Stimulated activated naive B cell treated with anti-CD40 and anti-IgM and Interleukin-4, amounts not matched to agents 10 μg/mL and 1 μg/mL and 100 μg/mL, for 72 hours (primary cell): ENCODE results near the gene CCDC190.

ENCODE experiments used
- ATAC-seq, 2 donors: fragments of 150-1000 bp; cut with Tn5 transposase; replicated peaks; 2 replicates each; pipeline ENCODE4 v1.10.0; 2021; ENCODE audit warnings: moderate library complexity in 1 of 2
- DNase-seq: peaks from one replicate; pipeline ENCODE4 v3.0.0; 2021
- H3K27ac Mint-ChIP-seq: one replicate; pipeline ENCODE4 v1.8.0; 2022; ENCODE audit warnings: mild to moderate bottlenecking, mixed read lengths
- H3K27me3 Mint-ChIP-seq, 2 donors: one replicate each; pipeline ENCODE4 v1.8.0; 2022; ENCODE audit warnings: mixed read lengths in 2 of 2
- H3K36me3 Mint-ChIP-seq, 2 donors: one replicate each; pipeline ENCODE4 v1.8.0; 2022; ENCODE audit warnings: mixed read lengths in 2 of 2, mild to moderate bottlenecking in 1 of 2
- H3K4me1 Mint-ChIP-seq, 2 donors: one replicate each; pipeline ENCODE4 v1.8.0; 2022; ENCODE audit warnings: mixed read lengths in 2 of 2, mild to moderate bottlenecking in 1 of 2
- H3K4me3 Mint-ChIP-seq, 2 donors: one replicate each; pipeline ENCODE4 v1.8.0; 2022; ENCODE audit warnings: mild to moderate bottlenecking in 2 of 2, mixed read lengths in 2 of 2, moderate library complexity in 1 of 2
- H3K9me3 Mint-ChIP-seq, 2 donors: one replicate each; pipeline ENCODE4 v1.8.0; 2022; ENCODE audit warnings: mixed read lengths in 2 of 2, mild to moderate bottlenecking in 1 of 2

Gene CCDC190

GRCh38 chr1:162861625-162862024 lies 650 bp upstream of the CCDC190 start:
- no peaks in the 10 kb centered on the region for H3K36me3 Mint-ChIP-seq
- no peak overlapping the region for H3K4me3 Mint-ChIP-seq
- H3K4me1 Mint-ChIP-seq: no peaks in the 10 kb centered on the region
- peaks cover 0 to 3% of the 10 kb centered on the region in 2 donors for H3K9me3 Mint-ChIP-seq
- no peak for DNase-seq
- no peak for ATAC-seq
- H3K27me3 Mint-ChIP-seq: peaks cover 19 to 33% of the 10 kb centered on the region in 2 donors
- no peak overlapping the region for H3K27ac Mint-ChIP-seq

GRCh38 chr1:162859191-162859590 lies 1.8 kb downstream of the CCDC190 start:
- H3K27me3 Mint-ChIP-seq: peaks cover 18 to 30% of the 10 kb centered on the region in 2 donors
- ATAC-seq (no peak), DNase-seq (no peak)
- H3K36me3 Mint-ChIP-seq: no peaks in the 10 kb centered on the region
- no peaks in the 10 kb centered on the region for H3K4me1 Mint-ChIP-seq
- H3K4me3 Mint-ChIP-seq: no peak overlapping the region
- H3K27ac Mint-ChIP-seq: no peak overlapping the region
- peaks cover 0 to 3% of the 10 kb centered on the region in 2 donors for H3K9me3 Mint-ChIP-seq

DNA sequence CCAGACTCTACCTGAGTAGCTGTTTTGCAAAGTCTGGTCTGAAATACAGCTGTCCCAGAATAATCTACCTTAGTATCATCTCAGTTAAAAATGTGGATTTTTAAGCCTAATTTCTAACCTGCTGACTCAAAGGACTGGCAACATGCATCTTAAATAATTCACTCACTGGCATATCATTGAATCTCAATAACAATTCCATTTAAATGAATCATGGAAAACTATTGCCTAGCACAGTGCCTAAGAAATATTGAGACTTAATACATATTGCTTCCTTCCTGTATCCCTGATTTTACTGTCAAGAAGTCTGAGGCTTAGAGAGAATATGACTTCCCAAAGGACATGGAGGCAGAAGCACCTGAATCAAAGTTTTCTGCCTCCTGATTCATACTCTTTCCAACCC lies 3.1 kb downstream of the CCDC190 start:
- no peak overlapping the region for H3K27ac Mint-ChIP-seq
- no peaks in the 10 kb centered on the region for H3K4me1 Mint-ChIP-seq
- H3K9me3 Mint-ChIP-seq: no peaks in the 10 kb centered on the region
- no peaks in the 10 kb centered on the region for H3K36me3 Mint-ChIP-seq
- no peak for DNase-seq
- no peak overlapping the region for H3K4me3 Mint-ChIP-seq
- peaks cover 15 to 22% of the 10 kb centered on the region in 2 donors for H3K27me3 Mint-ChIP-seq
- no peak for ATAC-seq

DNA sequence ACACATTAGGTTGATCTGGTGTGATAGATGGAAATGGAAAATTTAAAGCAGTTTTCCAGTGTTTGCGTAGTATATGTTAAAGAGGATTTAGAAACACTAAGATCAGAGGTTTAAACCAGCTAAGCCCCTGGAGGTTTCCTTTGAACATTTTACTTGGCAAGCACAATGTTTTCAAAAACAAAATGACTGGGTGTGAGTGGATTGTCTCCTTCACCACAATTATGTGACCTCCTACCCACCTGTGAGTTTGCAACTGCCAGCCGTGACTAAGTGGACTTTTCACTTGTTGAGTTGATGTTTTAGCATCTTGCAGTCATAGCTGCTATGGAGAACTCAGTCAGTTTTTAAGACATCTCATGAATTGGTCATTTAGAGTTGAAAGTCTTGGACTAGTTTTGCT lies 4.7 kb downstream of the CCDC190 start:
- no peaks in the 10 kb centered on the region for H3K36me3 Mint-ChIP-seq

GRCh38 chr1:162855461-162856150 lies 5.4 kb downstream of the CCDC190 start:
- Mint-ChIP-seq H3K9me3 (no peaks in the 10 kb centered on the region), H3K4me1 (no peaks in the 10 kb centered on the region), H3K27ac (no peak overlapping the region), H3K4me3 (no peak overlapping the region), H3K36me3 (no peaks in the 10 kb centered on the region), H3K27me3 (peaks cover 20 to 31% of the 10 kb centered on the region in 2 donors)
- DNase-seq (no peak), ATAC-seq (no peak)

More for the DNA sequence above, 4.7 kb downstream of the CCDC190 start:
- ATAC-seq (no peak), DNase-seq (no peak)
- Mint-ChIP-seq H3K9me3 (no peaks in the 10 kb centered on the region), H3K27me3 (peaks cover 15 to 27% of the 10 kb centered on the region in 2 donors), H3K27ac (no peak overlapping the region), H3K4me1 (no peaks in the 10 kb centered on the region), H3K4me3 (no peak overlapping the region)

DNA sequence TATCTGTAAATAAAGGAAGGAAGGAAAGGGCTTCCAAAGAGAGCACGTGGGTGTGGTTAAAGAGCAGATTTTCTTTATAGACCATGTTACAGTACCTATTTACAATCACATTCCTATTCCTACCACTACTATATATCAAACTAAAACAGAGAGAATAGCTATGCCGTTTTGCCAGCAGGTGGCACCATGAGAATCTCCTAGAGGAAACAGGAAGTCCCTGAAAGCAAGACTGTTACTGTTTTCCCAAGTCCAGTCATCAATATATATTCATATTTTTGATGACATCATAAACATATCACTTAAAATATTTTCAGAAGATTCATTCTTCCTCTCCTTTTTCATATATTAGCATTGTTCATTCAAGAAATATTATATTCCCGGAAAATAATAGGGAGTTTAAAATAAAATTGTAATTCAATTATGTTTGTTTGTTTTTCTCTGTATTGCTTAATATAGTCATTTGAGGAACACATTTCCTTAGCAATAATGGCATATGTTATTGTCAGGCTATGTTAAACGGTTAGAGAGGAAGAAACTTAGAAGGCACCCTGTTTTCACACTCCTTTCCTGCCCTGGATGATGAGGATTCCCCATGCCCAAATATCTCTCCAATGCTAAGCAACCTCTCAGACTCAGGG lies 6.6 kb downstream of the CCDC190 start:
- Mint-ChIP-seq H3K27ac (no peak overlapping the region), H3K4me1 (no peaks in the 10 kb centered on the region), H3K9me3 (no peaks in the 10 kb centered on the region), H3K27me3 (peaks cover 15 to 19% of the 10 kb centered on the region in 2 donors), H3K36me3 (no peaks in the 10 kb centered on the region), H3K4me3 (no peak overlapping the region)
- DNase-seq (peak; percentile 23), ATAC-seq (peak; percentile 85)

GRCh38 chr1:162851341-162851740 lies 9.6 kb downstream of the CCDC190 start:
- no peak for DNase-seq
- Mint-ChIP-seq H3K27ac (no peak overlapping the region), H3K27me3 (peaks cover 20 to 26% of the 10 kb centered on the region in 2 donors), H3K4me1 (no peaks in the 10 kb centered on the region), H3K4me3 (no peak overlapping the region), H3K36me3 (no peaks in the 10 kb centered on the region), H3K9me3 (no peaks in the 10 kb centered on the region)
- no peak for ATAC-seq

GRCh38 chr1:162849711-162850110 lies 11.3 kb downstream of the CCDC190 start:
- Mint-ChIP-seq H3K36me3 (no peaks in the 10 kb centered on the region), H3K9me3 (no peaks in the 10 kb centered on the region)

DNA sequence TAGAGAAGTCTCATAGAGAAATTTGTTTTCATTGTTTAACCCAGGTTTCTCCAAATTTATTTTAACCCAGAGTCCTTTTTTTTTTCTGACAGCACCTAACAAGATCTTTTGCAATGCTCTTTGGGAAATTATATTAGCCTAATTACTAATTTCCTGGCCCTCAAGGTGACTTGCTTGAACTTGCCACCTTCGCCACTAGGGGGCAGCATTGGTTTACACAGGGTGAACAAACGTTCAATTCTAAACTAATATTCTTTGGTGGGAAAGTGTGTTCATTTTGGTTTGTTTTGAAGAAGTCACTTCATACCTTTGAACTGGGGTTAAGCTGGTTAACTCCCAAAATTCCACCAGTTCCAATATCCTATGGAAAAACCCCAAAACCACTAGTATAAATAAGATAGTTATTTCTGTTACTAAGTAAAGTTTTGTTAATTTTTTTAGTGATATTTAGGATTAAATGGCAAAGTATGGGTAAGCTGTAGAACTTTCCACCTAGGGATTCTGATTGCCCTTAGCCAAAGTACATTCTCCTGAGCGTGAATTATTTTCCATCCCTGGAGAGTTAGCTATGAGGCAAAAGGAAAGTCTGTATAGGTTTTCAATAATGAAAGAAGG lies 13.0 kb downstream of the CCDC190 start:
- no peaks in the 10 kb centered on the region for H3K36me3 Mint-ChIP-seq
- DNase-seq (peak; percentile 37), ATAC-seq (peak; percentile 50 to 59)
- H3K4me3 Mint-ChIP-seq: no peak overlapping the region
- H3K9me3 Mint-ChIP-seq: no peaks in the 10 kb centered on the region
- H3K27me3 Mint-ChIP-seq: peaks cover 24 to 26% of the 10 kb centered on the region in 2 donors
- no peaks in the 10 kb centered on the region for H3K4me1 Mint-ChIP-seq
- H3K27ac Mint-ChIP-seq: no peak overlapping the region

More at GRCh38 chr1:162849711-162850110, 11.3 kb downstream of the CCDC190 start:
- no peak overlapping the region for H3K27ac Mint-ChIP-seq
- ATAC-seq: no peak
- no peaks in the 10 kb centered on the region for H3K4me1 Mint-ChIP-seq
- no peak overlapping the region for H3K4me3 Mint-ChIP-seq
- peaks cover 20 to 26% of the 10 kb centered on the region in 2 donors for H3K27me3 Mint-ChIP-seq
- DNase-seq: no peak

DNA sequence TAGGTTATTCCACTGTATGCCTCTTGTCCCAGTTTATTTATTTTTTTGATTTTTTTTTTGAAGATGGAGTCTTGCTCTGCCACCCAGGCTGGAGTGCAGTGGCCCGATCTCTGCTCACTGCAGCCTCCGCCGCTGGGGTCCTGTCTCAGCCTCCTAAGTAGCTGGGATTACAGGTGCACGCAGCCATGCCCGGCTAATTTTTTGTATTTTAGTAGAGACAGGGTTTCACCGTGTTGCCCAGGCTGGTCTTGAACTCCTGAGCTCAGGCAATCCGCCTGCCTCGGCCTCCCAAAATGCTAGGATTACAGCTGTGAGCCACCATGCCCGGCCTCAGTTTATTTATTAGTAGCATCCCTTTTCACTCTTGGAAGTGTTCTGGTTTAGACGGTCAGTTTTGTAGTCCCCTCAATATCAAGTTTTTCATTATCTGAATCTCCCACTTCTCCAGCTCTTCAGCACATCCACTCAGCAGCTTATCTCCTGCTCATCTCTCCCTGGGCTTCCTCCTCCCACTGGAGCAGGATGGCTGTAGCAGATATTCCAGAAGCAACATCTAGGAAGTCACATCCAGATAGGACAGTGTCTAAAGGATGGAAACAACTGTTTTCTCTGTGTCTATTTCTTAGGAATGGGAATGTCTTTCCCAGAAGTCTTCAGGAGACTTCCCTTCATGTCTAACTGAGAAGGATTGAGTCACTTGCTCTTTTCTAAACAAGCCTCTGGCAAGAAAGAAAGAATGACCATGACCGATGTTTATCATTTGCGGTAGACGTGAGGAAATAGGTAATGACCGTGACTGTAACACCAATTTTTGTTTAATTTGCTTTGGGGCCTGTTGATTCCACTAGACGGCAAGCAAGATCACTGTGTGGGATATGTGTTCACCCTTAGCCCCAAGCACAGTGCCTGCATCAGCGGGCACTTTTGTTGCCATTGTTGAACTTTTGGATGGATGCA lies 14.4 kb downstream of the CCDC190 start:
- no peak overlapping the region for H3K27ac Mint-ChIP-seq
- H3K9me3 Mint-ChIP-seq: no peaks in the 10 kb centered on the region
- no peaks in the 10 kb centered on the region for H3K36me3 Mint-ChIP-seq
- H3K27me3 Mint-ChIP-seq: peaks cover 23 to 26% of the 10 kb centered on the region in 2 donors
- ATAC-seq: no peak
- no peak overlapping the region for H3K4me3 Mint-ChIP-seq
- H3K4me1 Mint-ChIP-seq: no peaks in the 10 kb centered on the region
- no peak for DNase-seq

GRCh38 chr1:162844153-162844552 lies 16.8 kb downstream of the CCDC190 start:
- Mint-ChIP-seq H3K9me3 (peaks cover 5 to 6% of the 10 kb centered on the region in 2 donors), H3K4me1 (no peaks in the 10 kb centered on the region), H3K4me3 (no peak overlapping the region), H3K36me3 (no peaks in the 10 kb centered on the region), H3K27me3 (peaks cover 17 to 19% of the 10 kb centered on the region in 2 donors), H3K27ac (no peak overlapping the region)
- no peak for ATAC-seq
- DNase-seq: no peak

DNA sequence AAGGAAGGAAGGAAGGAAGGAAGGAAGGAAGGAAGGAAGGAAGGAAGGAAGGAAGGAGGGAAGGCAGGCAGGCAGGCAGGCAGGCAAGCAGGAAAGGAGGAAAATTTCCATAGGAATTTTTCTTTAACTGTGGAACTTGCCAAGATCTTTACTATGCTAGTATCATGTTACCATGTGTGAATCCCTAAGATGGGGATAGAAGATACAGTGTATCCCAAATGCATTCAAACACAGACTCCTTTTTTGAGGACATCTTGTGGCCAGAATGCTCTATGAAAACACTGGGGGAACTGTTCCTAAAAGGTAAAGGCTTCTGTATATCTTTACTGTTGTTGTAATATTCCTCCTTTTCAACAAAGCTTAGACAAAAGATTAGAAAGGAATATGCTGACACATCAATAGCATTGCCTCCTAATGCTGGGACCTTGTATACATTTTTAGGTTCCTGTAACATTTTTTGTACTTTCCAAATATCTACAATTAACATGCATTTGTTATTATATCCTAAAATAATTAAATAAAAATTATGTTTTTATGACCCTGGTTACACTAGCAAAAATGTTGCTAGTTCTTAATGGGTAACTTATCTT lies 20.6 kb downstream of the CCDC190 start:
- DNase-seq (no peak), ATAC-seq (no peak)
- H3K9me3 Mint-ChIP-seq: peaks cover 9 to 15% of the 10 kb centered on the region in 2 donors
- H3K36me3 Mint-ChIP-seq: peaks cover 5% of the 10 kb centered on the region in 2 donors
- no peak overlapping the region for H3K27ac Mint-ChIP-seq
- H3K4me1 Mint-ChIP-seq: peaks cover 0 to 2% of the 10 kb centered on the region in 2 donors
- no peak overlapping the region for H3K4me3 Mint-ChIP-seq
- H3K27me3 Mint-ChIP-seq: peaks cover 17 to 20% of the 10 kb centered on the region in 2 donors

- no peak for DNase-seq
- peaks cover 9 to 16% of the 10 kb centered on the region in 2 donors for H3K9me3 Mint-ChIP-seq
These were observed 22.1 kb downstream of the CCDC190 start for GRCh38 chr1:162838863-162839262.

More at GRCh38 chr1:162838863-162839262, 22.1 kb downstream of the CCDC190 start:
- H3K36me3 Mint-ChIP-seq: peaks cover 5% of the 10 kb centered on the region in 2 donors
- H3K4me3 Mint-ChIP-seq: no peak overlapping the region
- peaks cover 0 to 2% of the 10 kb centered on the region in 2 donors for H3K4me1 Mint-ChIP-seq
- ATAC-seq: no peak
- H3K27me3 Mint-ChIP-seq: peaks cover 17 to 18% of the 10 kb centered on the region in 2 donors
- no peak overlapping the region for H3K27ac Mint-ChIP-seq
